ENCODE data around the gene VGLL4.

The VGLL4 gene

GRCh38 chr3:11641316-11641682 is 2.4 kb downstream of the VGLL4 start:
- peak overlapping the region; percentile 80 for H3K4me3 ChIP-seq (ENCODE audit: low read length)
- TF ChIP-seq ZNF274 (IDR thresholded peaks at IDR 0.05; ENCODE audit: low read depth, low read length) = no peak

GRCh38 chr3:11640009-11640673 is 3.6 kb downstream of the VGLL4 start:
- no peak for TF ChIP-seq ZNF274 (IDR thresholded peaks at IDR 0.05; ENCODE audit: low read depth, low read length)
- peak overlapping the region; percentile 9; the same call in 1 of the 2 replicates for H3K4me3 ChIP-seq (ENCODE audit: low read length)

GRCh38 chr3:11638495-11639358 is 5.0 kb downstream of the VGLL4 start:
- H3K4me3 ChIP-seq (ENCODE audit: low read length) = no peak overlapping the region
- TF ChIP-seq ZNF274 (IDR thresholded peaks at IDR 0.05; ENCODE audit: low read depth, low read length) = no peak

- H3K4me3 ChIP-seq (ENCODE audit: low read length) = no peak overlapping the region
- TF ChIP-seq ZNF274 (IDR thresholded peaks at IDR 0.05; ENCODE audit: low read depth, low read length) = no peak
Observed at GRCh38 chr3:11637901-11638458, 5.7 kb downstream of the VGLL4 start.

- no peak overlapping the region for H3K4me3 ChIP-seq (ENCODE audit: low read length)
- TF ChIP-seq ZNF274 (IDR thresholded peaks at IDR 0.05; ENCODE audit: low read depth, low read length) = no peak
Observed at GRCh38 chr3:11636394-11636770, 7.3 kb downstream of the VGLL4 start.

GRCh38 chr3:11635680-11636393 is 7.9 kb downstream of the VGLL4 start:
- no peak for TF ChIP-seq ZNF274 (IDR thresholded peaks at IDR 0.05; ENCODE audit: low read depth, low read length)
- no peak overlapping the region for H3K4me3 ChIP-seq (ENCODE audit: low read length)

GRCh38 chr3:11634974-11635612 is 8.6 kb downstream of the VGLL4 start:
- no peak for TF ChIP-seq ZNF274 (IDR thresholded peaks at IDR 0.05; ENCODE audit: low read depth, low read length)
- no peak overlapping the region for H3K4me3 ChIP-seq (ENCODE audit: low read length)

GRCh38 chr3:11634081-11634635 is 9.6 kb downstream of the VGLL4 start:
- H3K4me3 ChIP-seq (ENCODE audit: low read length) = no peak overlapping the region
- TF ChIP-seq ZNF274 (IDR thresholded peaks at IDR 0.05; ENCODE audit: low read depth, low read length) = no peak

GRCh38 chr3:11632966-11633365 is 10.7 kb downstream of the VGLL4 start:
- no peak for TF ChIP-seq ZNF274 (IDR thresholded peaks at IDR 0.05; ENCODE audit: low read depth, low read length)

GRCh38 chr3:11632564-11632963 is 11.2 kb downstream of the VGLL4 start:
- TF ChIP-seq ZNF274 (IDR thresholded peaks at IDR 0.05; ENCODE audit: low read depth, low read length) = no peak
- H3K4me3 ChIP-seq (ENCODE audit: low read length) = no peak overlapping the region

More at GRCh38 chr3:11632966-11633365, 10.7 kb downstream of the VGLL4 start:
- no peak overlapping the region for H3K4me3 ChIP-seq (ENCODE audit: low read length)

- TF ChIP-seq ZNF274 (IDR thresholded peaks at IDR 0.05; ENCODE audit: low read depth, low read length) = no peak
- H3K4me3 ChIP-seq (ENCODE audit: low read length) = no peak overlapping the region
Observed at GRCh38 chr3:11631820-11632219, 11.9 kb downstream of the VGLL4 start.

GRCh38 chr3:11629716-11630115 is 14.0 kb downstream of the VGLL4 start:
- TF ChIP-seq ZNF274 (IDR thresholded peaks at IDR 0.05; ENCODE audit: low read depth, low read length) = no peak
- no peak overlapping the region for H3K4me3 ChIP-seq (ENCODE audit: low read length)

- no peak for TF ChIP-seq ZNF274 (IDR thresholded peaks at IDR 0.05; ENCODE audit: low read depth, low read length)
- H3K4me3 ChIP-seq (ENCODE audit: low read length) = no peak overlapping the region
Observed at GRCh38 chr3:11627612-11628011, 16.1 kb downstream of the VGLL4 start.

- H3K4me3 ChIP-seq (ENCODE audit: low read length) = no peak overlapping the region
- no peak for TF ChIP-seq ZNF274 (IDR thresholded peaks at IDR 0.05; ENCODE audit: low read depth, low read length)
Observed at GRCh38 chr3:11626084-11626463, 17.6 kb downstream of the VGLL4 start.

Measured in GM08714 (cell line).